ENCODE measurements around the gene UBLCP1.
"Not testable (repeated sequence)": the region's sequence is repeated elsewhere in the genome, so short reads cannot be mapped to it uniquely, and the experiment has no call there.

Gene UBLCP1

DNA sequence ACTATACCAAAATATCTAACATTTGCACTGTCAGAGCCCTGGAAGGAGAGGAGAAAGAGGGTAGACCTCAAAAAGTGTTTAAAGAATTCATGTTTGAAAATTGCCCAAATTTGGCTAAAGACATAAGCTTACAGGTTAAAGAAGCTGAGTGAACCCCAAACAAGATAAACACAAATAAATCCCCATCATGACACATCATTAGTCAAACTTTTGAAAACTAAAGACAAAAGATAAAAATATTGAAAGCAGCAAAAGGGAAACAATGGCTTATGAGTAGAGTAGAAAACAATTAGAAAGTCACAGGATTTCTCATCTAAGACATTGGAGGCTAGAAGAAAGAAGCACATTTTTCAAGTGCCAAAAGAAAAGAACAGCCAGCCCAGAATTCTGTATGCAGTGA is 6.1 kb upstream of the UBLCP1 start:
- FAIRE-seq: no peak

- peak; percentile 94 for FAIRE-seq
These were observed 5.3 kb upstream of the UBLCP1 start for GRCh38 chr5:159257629-159258283.

GRCh38 chr5:159258361-159258760 is 4.7 kb upstream of the UBLCP1 start:
- no peak for FAIRE-seq

DNA sequence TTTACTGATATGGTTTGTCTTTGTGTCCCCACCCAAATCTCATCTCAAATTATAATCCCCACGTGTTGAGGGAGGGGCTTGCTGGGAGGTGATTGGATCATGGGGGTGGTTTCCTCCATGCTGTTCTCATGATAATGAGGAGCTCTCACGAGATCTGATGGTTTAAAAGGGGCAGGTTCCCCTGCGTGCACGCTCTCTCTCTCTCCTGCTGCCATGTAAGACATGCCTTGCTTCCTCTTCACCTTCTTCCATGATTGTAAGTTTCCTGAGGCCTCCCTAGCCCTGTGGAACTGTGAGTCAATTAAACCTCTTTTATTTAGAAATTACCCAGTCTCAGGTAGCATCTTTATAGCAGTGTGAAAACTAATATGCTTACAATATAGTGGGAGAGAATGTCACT is 2.9 kb upstream of the UBLCP1 start:
- FAIRE-seq: not testable (repeated sequence)

DNA sequence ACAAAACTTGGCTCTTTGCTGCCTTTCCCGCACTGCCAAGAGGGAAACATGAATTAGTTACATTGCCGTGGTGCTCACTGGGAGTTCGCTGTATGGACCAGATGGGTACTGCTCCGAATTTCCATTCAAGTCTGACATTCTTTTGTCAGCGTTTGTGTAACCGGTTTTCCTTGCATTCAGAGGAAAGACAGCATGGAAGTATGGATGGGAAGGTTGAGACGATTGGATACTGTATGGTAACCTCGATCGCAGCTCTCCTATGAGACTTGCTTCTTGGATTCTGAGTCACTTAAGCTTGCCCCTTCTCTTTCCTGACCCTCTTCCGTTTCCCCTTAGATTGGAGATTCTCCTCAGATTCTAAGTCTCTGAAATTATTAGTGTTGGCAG is 625 bp upstream of the UBLCP1 start:
- FAIRE-seq: no peak

DNA sequence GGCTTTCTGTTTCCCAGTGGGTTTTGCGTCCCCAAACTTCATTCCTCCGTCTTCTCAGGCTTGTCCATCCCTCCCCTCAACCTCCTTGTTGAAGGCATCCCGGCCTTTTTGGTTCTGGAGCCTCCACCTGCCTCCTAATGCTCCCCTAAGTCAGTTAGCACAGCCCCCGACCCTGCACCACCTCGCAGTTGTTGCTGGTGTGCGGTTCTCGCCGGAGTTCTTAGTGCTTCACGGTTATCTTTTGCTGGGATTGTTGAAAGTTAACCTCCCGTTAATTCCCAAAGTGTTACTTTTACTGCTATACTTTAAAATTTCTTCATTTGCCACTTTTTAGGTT is 447 bp downstream of the UBLCP1 start:
- FAIRE-seq: no peak

DNA sequence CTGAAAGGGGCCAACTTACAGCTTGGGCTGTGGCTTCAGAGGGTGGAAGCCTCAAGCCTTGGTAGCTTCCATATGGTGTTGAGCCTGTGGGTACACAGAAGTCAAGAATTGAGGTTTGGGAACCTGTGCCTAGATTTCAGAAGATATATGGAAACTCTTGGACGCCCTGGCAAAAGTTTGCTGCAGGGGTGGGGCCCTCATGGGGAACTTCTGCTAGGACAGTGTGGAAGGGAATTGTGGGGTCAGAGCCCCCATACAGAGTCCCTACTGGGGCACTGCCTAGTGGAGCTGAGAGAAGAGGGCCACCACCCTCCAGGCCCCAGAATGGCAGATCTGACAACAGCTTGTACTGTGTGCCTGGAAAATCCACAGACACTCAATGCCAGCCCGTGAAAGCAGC is 3.7 kb downstream of the UBLCP1 start:
- not testable (repeated sequence) for FAIRE-seq

GRCh38 chr5:159269723-159270122 is 6.6 kb downstream of the UBLCP1 start:
- no peak for FAIRE-seq

DNA sequence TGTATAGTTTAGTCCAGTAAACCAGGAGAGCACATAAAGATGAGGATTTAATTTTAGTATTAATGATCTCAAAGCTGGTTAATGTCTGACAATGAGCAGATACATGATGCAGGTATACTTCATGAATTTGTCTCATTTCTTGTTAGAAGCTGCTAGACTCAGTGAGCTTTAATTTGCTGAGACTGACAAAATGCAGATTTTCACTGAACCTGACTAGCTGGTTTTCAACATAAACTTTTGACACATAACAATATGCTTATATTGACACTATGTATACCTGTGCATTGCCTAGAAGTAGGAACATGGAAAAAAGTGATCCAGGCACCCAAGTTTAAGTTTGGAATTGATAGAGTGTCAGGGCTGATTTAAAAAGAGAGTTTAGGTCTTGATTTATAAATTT is 10.8 kb downstream of the UBLCP1 start:
- FAIRE-seq: no peak

DNA sequence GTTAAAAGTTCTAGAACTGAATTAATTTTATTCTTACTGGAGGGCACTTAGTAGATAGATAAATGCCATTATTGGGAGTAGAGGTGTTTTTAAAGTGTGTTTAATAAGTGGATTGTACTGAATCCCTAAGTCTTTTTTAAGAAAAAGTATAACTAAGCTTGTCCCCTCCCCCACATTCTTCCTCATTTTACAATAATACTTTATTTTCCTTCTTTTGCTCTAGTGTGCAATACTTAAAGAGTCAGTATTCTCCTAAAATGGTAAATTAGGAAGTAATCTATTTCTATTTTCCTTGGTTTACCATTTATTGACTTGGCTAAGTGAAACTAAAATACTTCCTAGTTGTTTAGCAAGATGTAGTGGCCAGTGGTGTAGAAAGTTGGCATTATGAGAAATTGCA is 11.6 kb downstream of the UBLCP1 start:
- no peak for FAIRE-seq

DNA sequence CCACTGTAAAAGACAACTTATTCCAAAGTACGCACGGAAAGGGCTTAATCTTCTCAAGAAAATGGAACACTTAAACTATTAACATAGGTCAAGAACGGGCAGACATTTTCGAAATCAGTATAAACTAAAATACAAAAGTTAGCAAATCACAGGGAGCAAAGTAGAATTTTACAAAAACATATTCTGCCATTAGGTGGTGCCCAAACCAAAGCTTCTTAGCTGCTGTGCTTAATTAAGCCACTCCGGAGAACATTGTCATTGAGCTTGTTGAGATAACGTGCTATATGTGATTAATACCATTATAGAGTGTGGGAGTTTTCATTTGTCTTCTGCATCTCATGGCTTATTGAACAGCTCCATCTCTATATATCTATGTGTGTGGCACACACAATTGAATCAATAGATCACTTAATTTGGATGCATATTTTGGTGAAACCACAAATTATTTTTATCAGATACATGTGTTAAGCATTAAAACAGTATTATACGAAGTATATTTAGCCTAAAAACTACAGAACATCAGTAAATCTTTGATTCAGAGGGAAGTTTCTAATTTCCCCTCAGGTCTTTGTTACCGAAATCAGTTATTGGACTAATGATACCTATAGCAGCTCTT is 23.4 kb downstream of the UBLCP1 start:
- FAIRE-seq: peak; percentile 96

- no peak for FAIRE-seq
These were observed 27.7 kb downstream of the UBLCP1 start for GRCh38 chr5:159290741-159291140.

DNA sequence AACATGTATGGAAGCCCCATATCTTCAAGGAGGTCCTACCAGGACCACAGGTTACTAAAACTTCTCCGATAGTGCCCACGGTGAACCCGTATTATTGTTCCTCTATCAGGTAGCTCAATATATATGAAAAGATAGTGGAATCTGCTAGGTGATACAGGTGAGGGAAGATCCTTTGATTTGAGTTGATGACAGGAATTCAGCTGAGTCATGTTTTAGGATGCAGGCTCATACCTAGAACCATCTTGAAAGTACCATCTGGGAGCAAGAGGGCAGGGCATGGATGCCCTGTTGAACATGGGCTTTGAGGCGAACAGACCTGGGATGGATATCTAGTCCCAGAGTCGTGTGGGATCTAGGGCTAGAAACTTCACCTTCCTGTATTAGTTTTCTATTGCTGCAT is 31.8 kb downstream of the UBLCP1 start:
- FAIRE-seq: no peak

DNA sequence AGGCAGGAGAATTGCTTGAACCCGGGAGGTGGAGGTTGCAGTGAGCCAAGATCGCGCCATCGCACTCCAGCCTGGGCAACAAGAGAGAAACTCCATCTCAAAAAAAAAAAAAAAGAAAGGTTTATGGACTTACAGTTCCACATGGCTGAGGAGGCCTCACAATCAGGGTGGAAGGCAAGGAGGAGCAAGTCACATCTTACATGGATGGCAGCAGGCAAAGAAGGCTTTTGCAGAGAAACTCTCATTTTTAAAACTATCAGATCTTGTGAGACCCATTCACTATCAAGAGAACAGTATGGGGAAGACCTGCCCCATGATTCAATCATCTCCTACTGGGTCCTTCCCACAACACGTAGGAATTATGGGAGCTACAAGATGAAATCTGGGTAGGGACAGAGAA is 34.2 kb downstream of the UBLCP1 start:
- FAIRE-seq: not testable (repeated sequence)

GRCh38 chr5:159301466-159301865 is 38.4 kb downstream of the UBLCP1 start:
- no peak for FAIRE-seq

GRCh38 chr5:159301929-159302860 is 39.1 kb downstream of the UBLCP1 start:
- FAIRE-seq: not testable (repeated sequence)

- no peak for FAIRE-seq
These were observed 40.2 kb downstream of the UBLCP1 start for GRCh38 chr5:159303286-159303685.

DNA sequence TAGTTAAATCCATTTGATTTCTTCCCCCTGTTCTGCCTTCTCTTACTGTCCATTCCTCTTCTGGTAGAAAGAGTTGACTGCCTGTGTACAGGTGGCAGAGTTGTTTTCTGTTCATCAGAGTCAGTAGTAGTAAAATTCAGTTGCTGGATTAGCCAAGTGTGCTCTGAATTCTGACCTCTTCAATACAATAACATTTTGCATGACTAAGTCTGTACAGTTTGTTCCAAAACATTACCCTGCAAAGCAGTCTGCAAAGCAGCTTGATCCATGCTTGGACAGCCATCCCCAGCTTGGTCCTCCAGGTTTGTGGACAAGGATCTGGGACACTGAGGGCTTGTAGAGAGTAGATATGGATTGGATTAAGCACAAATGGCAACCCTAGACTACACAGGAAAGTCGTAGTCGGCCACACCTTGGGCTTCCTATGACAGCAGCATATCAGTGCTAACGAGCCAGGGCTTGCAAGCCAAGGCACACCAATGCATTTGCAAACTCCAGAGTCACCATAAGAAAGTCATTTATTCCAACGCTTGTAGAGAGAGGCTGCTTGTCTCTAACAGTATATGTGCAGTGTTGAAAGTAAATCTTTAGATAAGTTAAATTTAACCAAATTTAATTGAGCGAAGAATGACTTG is 42.0 kb downstream of the UBLCP1 start:
- no peak for FAIRE-seq

GRCh38 chr5:159309689-159310433 is 46.8 kb downstream of the UBLCP1 start:
- FAIRE-seq: no peak

DNA sequence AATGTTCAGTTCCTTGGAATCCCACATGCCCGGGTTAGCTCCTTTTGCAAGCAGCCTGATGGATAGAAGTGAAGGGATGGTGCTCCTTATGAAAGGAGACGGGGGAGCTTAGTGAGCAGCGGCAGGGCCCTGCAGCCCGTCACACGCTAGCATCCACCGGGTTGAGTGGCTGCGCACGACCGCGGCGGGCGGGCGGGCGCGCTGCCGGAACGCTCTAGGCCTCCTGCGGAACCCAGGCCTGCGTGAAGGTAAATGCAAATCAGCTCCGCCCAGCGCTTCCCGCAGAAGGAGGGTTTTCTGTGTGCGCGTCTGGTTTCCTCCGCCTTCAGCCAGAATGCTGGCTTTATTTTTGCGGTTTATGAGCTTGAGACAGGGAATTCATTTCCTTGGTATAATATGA is 47.4 kb downstream of the UBLCP1 start:
- no peak for FAIRE-seq

GRCh38 chr5:159311063-159311462 is 48.0 kb downstream of the UBLCP1 start:
- FAIRE-seq: no peak

DNA sequence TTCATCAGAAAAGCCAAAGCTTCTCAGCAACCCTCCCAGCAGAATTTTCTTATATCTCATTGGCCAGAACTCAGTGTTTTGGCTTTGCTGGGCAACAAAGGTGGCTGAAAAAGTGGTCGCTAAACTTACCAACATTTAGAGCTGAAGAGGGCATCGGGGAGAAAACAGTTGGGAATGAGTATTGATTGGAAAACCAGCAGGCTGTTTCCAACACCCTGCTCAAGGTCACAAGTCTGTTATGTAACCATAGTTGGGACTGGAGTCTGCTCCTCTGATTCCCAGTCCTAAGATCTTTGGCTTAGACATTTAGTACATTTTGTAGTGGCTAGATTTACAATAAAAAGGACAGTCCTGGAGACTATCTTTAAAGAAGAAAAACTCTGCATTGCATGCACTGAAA is 50.1 kb downstream of the UBLCP1 start:
- FAIRE-seq: no peak

All from islet of Langerhans (tissue), 1 donor.